ENCODE data around the gene RPL13A.

Gene RPL13A

GRCh38 chr19:49507803-49508494 lies 20.5 kb downstream of the RPL13A start:
- TF ChIP-seq CTCF (conservative IDR thresholded peaks at IDR 0.05): no peak
- H3K27ac ChIP-seq: no peak overlapping the region

- peak overlapping the region; percentile 75 for H3K27ac ChIP-seq
- TF ChIP-seq CTCF (conservative IDR thresholded peaks at IDR 0.05): no peak
Measured at GRCh38 chr19:49512970-49513745, 25.8 kb downstream of the RPL13A start.

- peak overlapping the region; percentile 75 for H3K27ac ChIP-seq
- TF ChIP-seq CTCF (conservative IDR thresholded peaks at IDR 0.05): no peak
Measured at GRCh38 chr19:49513746-49514118, 26.3 kb downstream of the RPL13A start.

- no peak for TF ChIP-seq CTCF (conservative IDR thresholded peaks at IDR 0.05)
- peak overlapping the region; percentile 75; the same call in 1 of the 2 replicates for H3K27ac ChIP-seq
Measured at GRCh38 chr19:49514151-49514550, 26.7 kb downstream of the RPL13A start.

GRCh38 chr19:49515767-49516166 lies 28.4 kb downstream of the RPL13A start:
- no peak overlapping the region for H3K27ac ChIP-seq
- no peak for TF ChIP-seq CTCF (conservative IDR thresholded peaks at IDR 0.05)

GRCh38 chr19:49518033-49518432 lies 30.6 kb downstream of the RPL13A start:
- no peak for TF ChIP-seq CTCF (conservative IDR thresholded peaks at IDR 0.05)
- H3K27ac ChIP-seq: no peak overlapping the region

- TF ChIP-seq CTCF (conservative IDR thresholded peaks at IDR 0.05): no peak
- H3K27ac ChIP-seq: no peak overlapping the region
Measured at GRCh38 chr19:49520705-49521319, 33.4 kb downstream of the RPL13A start.
